22Rv1 (cell line): ENCODE measurements around the gene DNASE1L1.

Source experiments
- ZFX ChIP-seq: fragments of 450-650 bp; IDR thresholded peaks from 2 replicates; pipeline ENCODE4 v1.6.1; 2017; ENCODE audit warnings: antibody characterized with exemption, borderline replicate concordance
- TF ChIP-seq, protein P1 (sequence below): fragments of 450-650 bp; IDR thresholded peaks from 2 replicates; pipeline ENCODE4 v1.5.1; 2017; ENCODE audit warnings: mild to moderate bottlenecking

DNA sequence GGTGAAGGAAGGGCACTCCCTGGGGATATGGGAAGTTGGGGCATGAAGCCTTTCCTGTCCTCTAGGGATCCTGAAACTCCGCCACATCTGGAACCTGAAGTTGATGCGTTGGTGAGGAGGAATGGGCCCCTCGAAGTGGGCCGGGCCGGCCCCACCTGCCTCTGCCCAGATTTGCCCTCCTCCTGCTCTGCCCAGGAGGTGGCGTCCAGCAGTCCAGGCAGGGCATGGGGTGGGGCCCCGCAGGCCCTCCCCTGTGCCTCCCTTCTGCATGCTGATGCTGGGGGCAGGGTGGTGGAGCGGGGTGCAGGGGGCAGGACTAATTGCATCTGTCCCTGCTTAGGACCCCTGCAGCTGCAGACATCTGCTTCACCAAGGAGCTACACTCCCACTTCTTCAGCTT lies 4.1 kb upstream of the DNASE1L1 start:
- TF ChIP-seq, protein P1, sequence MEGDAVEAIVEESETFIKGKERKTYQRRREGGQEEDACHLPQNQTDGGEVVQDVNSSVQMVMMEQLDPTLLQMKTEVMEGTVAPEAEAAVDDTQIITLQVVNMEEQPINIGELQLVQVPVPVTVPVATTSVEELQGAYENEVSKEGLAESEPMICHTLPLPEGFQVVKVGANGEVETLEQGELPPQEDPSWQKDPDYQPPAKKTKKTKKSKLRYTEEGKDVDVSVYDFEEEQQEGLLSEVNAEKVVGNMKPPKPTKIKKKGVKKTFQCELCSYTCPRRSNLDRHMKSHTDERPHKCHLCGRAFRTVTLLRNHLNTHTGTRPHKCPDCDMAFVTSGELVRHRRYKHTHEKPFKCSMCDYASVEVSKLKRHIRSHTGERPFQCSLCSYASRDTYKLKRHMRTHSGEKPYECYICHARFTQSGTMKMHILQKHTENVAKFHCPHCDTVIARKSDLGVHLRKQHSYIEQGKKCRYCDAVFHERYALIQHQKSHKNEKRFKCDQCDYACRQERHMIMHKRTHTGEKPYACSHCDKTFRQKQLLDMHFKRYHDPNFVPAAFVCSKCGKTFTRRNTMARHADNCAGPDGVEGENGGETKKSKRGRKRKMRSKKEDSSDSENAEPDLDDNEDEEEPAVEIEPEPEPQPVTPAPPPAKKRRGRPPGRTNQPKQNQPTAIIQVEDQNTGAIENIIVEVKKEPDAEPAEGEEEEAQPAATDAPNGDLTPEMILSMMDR = no peak
- no peak for TF ChIP-seq ZFX
